Adrenal gland (tissue), 5 donors: ENCODE measurements around the gene KRT79.

Experiments
- POLR2A ChIP-seq, 2 donors: fragments of 450-650 bp; IDR thresholded peaks; one replicate each; pipeline ENCODE4 v1.6.1; 2017; ENCODE audit warnings: antibody characterized with exemption in 2 of 2, mild to moderate bottlenecking in 2 of 2, moderate library complexity in 1 of 2
- TF ChIP-seq, protein P1 (sequence below), 6 experiments: fragments of 450-650 bp in 4 of 6; fragments of 200-600 bp in 2 of 6; sonication (generic) in 1 of 6; IDR thresholded peaks; 1 replicate in 5 of 6; 2 replicates in 1 of 6; pipeline versions ENCODE4 v1.5.1 to v1.8.0; 2016 to 2021; ENCODE audit warnings: antibody characterized with exemption in 6 of 6, mild to moderate bottlenecking in 2 of 6, moderate library complexity in 1 of 6
- donor health status: DM: no; HTN: no; CAD: no.

DNA sequence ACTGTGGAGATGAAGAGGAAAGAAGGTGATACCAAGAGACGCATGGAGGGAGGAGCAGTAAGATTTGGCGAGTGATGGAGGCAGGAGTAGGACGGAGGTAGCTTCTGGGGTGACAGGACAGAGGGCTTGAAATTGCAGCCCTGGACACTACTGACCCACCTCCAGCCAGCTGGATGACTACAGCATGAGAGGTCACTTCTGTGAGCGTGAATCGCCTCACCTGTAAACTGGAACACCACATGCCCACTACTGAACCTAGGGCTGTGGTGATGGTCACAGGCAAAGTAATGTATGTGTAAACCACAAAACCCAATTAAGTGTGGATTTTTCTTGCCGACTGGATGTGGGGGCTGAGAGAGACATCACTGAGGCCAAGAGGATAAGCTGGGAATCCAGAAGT is 13.6 kb downstream of the KRT79 start:
- no peak for TF ChIP-seq POLR2A (IDR thresholded peaks at IDR 0.05)
- TF ChIP-seq, protein P1, sequence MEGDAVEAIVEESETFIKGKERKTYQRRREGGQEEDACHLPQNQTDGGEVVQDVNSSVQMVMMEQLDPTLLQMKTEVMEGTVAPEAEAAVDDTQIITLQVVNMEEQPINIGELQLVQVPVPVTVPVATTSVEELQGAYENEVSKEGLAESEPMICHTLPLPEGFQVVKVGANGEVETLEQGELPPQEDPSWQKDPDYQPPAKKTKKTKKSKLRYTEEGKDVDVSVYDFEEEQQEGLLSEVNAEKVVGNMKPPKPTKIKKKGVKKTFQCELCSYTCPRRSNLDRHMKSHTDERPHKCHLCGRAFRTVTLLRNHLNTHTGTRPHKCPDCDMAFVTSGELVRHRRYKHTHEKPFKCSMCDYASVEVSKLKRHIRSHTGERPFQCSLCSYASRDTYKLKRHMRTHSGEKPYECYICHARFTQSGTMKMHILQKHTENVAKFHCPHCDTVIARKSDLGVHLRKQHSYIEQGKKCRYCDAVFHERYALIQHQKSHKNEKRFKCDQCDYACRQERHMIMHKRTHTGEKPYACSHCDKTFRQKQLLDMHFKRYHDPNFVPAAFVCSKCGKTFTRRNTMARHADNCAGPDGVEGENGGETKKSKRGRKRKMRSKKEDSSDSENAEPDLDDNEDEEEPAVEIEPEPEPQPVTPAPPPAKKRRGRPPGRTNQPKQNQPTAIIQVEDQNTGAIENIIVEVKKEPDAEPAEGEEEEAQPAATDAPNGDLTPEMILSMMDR (IDR thresholded peaks at IDR 0.05): no peak
